ENCODE measurements around the gene TBC1D10B.

TBC1D10B gene

GRCh38 chr16:30395155-30395991 lies 25.1 kb upstream of the TBC1D10B start, which contains the start of gene ZNF48 (continued):
- TF ChIP-seq EGR2 (tag by site-specific recombination; IDR thresholded peaks at IDR 0.05; ENCODE audit: low read depth): peak; percentile 77
- no peak for TF ChIP-seq ZNF664 (tag by site-specific recombination; IDR thresholded peaks at IDR 0.05)
- peak; percentile 84 for TF ChIP-seq ZNF76 (tag by site-specific recombination; IDR thresholded peaks at IDR 0.05; ENCODE audit: borderline replicate concordance, low read depth)
- peak; percentile 87 for TF ChIP-seq ZNF341 (tag by site-specific recombination; IDR thresholded peaks at IDR 0.05; ENCODE audit: low read depth)
- TF ChIP-seq OSR2 (tag by site-specific recombination; IDR thresholded peaks at IDR 0.05): peak; percentile 53
- TF ChIP-seq SALL2 (tag by site-specific recombination; IDR thresholded peaks at IDR 0.05; ENCODE audit: borderline replicate concordance): no peak
- TF ChIP-seq, protein P1, sequence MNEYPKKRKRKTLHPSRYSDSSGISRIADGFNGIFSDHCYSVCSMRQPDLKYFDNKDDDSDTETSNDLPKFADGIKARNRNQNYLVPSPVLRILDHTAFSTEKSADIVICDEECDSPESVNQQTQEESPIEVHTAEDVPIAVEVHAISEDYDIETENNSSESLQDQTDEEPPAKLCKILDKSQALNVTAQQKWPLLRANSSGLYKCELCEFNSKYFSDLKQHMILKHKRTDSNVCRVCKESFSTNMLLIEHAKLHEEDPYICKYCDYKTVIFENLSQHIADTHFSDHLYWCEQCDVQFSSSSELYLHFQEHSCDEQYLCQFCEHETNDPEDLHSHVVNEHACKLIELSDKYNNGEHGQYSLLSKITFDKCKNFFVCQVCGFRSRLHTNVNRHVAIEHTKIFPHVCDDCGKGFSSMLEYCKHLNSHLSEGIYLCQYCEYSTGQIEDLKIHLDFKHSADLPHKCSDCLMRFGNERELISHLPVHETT (tag by site-specific recombination; IDR thresholded peaks at IDR 0.05): peak; percentile 84
- TF ChIP-seq ZNF132 (tag by site-specific recombination; IDR thresholded peaks at IDR 0.05; ENCODE audit: borderline replicate concordance): no peak
- TF ChIP-seq ZNF366 (tag by site-specific recombination; conservative IDR thresholded peaks at IDR 0.05): no peak
- TF ChIP-seq ZNF658 (tag by site-specific recombination; IDR thresholded peaks at IDR 0.05): no peak
- TF ChIP-seq, protein P2, sequence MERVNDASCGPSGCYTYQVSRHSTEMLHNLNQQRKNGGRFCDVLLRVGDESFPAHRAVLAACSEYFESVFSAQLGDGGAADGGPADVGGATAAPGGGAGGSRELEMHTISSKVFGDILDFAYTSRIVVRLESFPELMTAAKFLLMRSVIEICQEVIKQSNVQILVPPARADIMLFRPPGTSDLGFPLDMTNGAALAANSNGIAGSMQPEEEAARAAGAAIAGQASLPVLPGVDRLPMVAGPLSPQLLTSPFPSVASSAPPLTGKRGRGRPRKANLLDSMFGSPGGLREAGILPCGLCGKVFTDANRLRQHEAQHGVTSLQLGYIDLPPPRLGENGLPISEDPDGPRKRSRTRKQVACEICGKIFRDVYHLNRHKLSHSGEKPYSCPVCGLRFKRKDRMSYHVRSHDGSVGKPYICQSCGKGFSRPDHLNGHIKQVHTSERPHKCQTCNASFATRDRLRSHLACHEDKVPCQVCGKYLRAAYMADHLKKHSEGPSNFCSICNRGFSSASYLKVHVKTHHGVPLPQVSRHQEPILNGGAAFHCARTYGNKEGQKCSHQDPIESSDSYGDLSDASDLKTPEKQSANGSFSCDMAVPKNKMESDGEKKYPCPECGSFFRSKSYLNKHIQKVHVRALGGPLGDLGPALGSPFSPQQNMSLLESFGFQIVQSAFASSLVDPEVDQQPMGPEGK (tag by site-specific recombination; IDR thresholded peaks at IDR 0.05): peak; percentile 66

GRCh38 chr16:30394592-30395154 lies 24.4 kb upstream of the TBC1D10B start:
- Histone ChIP-seq H3K9me3 (ENCODE audit: control insufficient read depth, insufficient read depth, low read depth, low read length) (no peaks in the 10 kb centered on the region), H3K27ac (ENCODE audit: extremely low read depth, low read depth, low read length) (peak overlapping the region; percentile 84), H3K36me3 (ENCODE audit: control insufficient read depth in 2 of 2, insufficient read depth in 1 of 2, low read length in 2 of 2) (peaks cover 0 to 27% of the 10 kb centered on the region in 2 experiments; a peak in 2 of 3 replicates), H3K4me1 (ENCODE audit: control insufficient read depth, insufficient read depth, low read length) (peaks cover 14% of the 10 kb centered on the region), H3K4me3 (ENCODE audit: low read depth, low read length) (peak overlapping the region; percentile 71)
- ChIA-PET CTCF (interaction anchor here (0.5 to 3.3 kb wide), 11 partner anchors 15 to 235 kb away, joined by 3 to 27 read pairs (median 4); partner anchors contain the start of genes DCTPP1, TBC1D10B and ZNF688), POLR2A (interaction anchor here (0.9 to 3.2 kb wide), 15 partner anchors 8 to 302 kb away, joined by 3 to 44 read pairs (median 6); partner anchors contain the start of genes CD2BP2, DCTPP1, SEPTIN1 and TBC1D10B)
- 0 out of 2 replicates have a peak, but pooled peaks have one; percentile 66 for TF ChIP-seq ZEB2 (tag by site-specific recombination; IDR thresholded peaks at IDR 0.05)
- TF ChIP-seq, protein P3, sequence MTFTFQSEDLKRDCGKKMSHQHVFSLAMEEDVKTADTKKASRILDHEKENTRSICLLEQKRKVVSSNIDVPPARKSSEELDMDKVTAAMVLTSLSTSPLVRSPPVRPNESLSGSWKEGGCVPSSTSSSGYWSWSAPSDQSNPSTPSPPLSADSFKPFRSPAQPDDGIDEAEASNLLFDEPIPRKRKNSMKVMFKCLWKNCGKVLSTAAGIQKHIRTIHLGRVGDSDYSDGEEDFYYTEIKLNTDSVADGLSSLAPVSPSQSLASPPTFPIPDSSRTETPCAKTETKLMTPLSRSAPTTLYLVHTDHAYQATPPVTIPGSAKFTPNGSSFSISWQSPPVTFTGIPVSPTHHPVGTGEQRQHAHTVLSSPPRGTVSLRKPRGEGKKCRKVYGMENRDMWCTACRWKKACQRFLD (tag by site-specific recombination; IDR thresholded peaks at IDR 0.05): no peak
- peak; percentile 15; the same call in 1 of the 2 replicates for TF ChIP-seq ZBTB8A (tag by site-specific recombination; IDR thresholded peaks at IDR 0.05)
- TF ChIP-seq ZNF335 (tag by site-specific recombination; conservative IDR thresholded peaks at IDR 0.05): peak; percentile 53
- TF ChIP-seq, protein P4, sequence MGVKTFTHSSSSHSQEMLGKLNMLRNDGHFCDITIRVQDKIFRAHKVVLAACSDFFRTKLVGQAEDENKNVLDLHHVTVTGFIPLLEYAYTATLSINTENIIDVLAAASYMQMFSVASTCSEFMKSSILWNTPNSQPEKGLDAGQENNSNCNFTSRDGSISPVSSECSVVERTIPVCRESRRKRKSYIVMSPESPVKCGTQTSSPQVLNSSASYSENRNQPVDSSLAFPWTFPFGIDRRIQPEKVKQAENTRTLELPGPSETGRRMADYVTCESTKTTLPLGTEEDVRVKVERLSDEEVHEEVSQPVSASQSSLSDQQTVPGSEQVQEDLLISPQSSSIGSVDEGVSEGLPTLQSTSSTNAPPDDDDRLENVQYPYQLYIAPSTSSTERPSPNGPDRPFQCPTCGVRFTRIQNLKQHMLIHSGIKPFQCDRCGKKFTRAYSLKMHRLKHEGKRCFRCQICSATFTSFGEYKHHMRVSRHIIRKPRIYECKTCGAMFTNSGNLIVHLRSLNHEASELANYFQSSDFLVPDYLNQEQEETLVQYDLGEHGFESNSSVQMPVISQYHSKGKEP (tag by site-specific recombination; IDR thresholded peaks at IDR 0.05): no peak
